Thyroid gland (tissue), 4 donors: ENCODE data around the gene RIBC2.
"Not testable (repeated sequence)": the region's sequence is repeated elsewhere in the genome, so short reads cannot be mapped to it uniquely, and the experiment has no call there.

Source experiments
- POLR2A ChIP-seq, 2 donors: fragments of 450-650 bp; IDR thresholded peaks; one replicate each; pipeline ENCODE4 v1.6.1; 2017; ENCODE audit warnings: antibody characterized with exemption in 2 of 2, mild to moderate bottlenecking in 2 of 2, moderate library complexity in 1 of 2
- TF ChIP-seq, protein P1 (sequence below), 6 experiments: fragments of 200-600 bp in 3 of 6; fragments of 450-650 bp in 3 of 6; sonication (generic) in 3 of 6; IDR thresholded peaks; one replicate each; pipeline ENCODE4 v1.5.1; 2016 to 2019; ENCODE audit warnings: antibody characterized with exemption in 6 of 6, mild to moderate bottlenecking in 2 of 6, inconsistent platforms in 1 of 6, moderate library complexity in 1 of 6

DNA sequence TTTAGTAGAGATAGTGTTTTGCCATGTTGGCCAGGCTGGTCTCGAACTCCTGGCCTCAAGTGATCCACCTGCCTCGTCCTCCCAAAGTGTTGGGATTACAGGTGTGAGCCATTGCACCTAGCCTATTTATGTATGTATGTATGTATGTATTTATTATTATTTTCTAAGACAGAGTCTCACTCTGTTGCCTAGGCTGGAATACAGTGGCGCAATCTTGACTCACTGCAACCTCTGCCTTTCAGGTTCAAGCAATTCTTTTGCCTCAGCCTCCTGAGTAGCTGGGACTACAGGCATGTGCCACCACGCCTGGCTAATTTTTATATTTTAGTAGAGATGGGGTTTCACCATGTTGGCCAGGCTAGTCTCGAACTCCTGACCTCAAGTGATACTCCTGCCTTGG, 35.9 kb downstream of the RIBC2 start:
- TF ChIP-seq, protein P1, sequence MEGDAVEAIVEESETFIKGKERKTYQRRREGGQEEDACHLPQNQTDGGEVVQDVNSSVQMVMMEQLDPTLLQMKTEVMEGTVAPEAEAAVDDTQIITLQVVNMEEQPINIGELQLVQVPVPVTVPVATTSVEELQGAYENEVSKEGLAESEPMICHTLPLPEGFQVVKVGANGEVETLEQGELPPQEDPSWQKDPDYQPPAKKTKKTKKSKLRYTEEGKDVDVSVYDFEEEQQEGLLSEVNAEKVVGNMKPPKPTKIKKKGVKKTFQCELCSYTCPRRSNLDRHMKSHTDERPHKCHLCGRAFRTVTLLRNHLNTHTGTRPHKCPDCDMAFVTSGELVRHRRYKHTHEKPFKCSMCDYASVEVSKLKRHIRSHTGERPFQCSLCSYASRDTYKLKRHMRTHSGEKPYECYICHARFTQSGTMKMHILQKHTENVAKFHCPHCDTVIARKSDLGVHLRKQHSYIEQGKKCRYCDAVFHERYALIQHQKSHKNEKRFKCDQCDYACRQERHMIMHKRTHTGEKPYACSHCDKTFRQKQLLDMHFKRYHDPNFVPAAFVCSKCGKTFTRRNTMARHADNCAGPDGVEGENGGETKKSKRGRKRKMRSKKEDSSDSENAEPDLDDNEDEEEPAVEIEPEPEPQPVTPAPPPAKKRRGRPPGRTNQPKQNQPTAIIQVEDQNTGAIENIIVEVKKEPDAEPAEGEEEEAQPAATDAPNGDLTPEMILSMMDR (IDR thresholded peaks at IDR 0.05): not testable (repeated sequence)
- TF ChIP-seq POLR2A (IDR thresholded peaks at IDR 0.05): not testable (repeated sequence)
